22Rv1 (cell line): ENCODE results near the gene HHIP.

Experiments
- H3K27ac ChIP-seq: fragments of 450-650 bp; 2 replicates; pipeline ENCODE4 v1.5.1; 2017
- ZFX ChIP-seq: fragments of 450-650 bp; IDR thresholded peaks from 2 replicates; pipeline ENCODE4 v1.6.1; 2017; ENCODE audit warnings: antibody characterized with exemption, borderline replicate concordance
- TF ChIP-seq, protein P1 (sequence below): fragments of 450-650 bp; IDR thresholded peaks from 2 replicates; pipeline ENCODE4 v1.5.1; 2017; ENCODE audit warnings: mild to moderate bottlenecking

The HHIP gene

DNA sequence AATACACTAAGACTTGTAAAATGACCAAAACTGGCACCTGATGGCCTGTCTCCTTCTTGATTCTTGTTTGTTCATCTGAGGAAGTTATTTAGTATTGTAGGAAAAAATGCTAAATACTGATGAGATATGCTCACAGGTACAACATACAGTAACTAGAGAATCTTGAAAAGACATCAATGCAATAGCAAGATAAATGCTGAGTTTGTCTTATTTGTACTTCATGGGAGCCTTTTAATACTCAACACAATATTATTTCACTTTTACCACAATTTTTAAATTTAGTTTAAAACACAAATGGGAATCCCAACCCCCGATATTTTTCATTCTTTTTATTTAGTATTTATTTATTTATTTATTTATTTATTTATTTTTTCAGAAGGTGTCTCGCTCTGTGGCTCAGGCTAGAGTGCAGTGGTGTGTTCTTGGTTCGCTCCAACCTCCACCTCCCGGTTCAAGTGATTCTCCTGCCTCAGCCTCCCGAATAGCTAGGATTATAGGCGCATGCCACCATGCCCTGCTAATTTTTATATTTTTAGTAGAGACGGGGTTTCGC is 12.1 kb downstream of the HHIP start:
- H3K27ac ChIP-seq, result no peak overlapping the region
- TF ChIP-seq, protein P1, sequence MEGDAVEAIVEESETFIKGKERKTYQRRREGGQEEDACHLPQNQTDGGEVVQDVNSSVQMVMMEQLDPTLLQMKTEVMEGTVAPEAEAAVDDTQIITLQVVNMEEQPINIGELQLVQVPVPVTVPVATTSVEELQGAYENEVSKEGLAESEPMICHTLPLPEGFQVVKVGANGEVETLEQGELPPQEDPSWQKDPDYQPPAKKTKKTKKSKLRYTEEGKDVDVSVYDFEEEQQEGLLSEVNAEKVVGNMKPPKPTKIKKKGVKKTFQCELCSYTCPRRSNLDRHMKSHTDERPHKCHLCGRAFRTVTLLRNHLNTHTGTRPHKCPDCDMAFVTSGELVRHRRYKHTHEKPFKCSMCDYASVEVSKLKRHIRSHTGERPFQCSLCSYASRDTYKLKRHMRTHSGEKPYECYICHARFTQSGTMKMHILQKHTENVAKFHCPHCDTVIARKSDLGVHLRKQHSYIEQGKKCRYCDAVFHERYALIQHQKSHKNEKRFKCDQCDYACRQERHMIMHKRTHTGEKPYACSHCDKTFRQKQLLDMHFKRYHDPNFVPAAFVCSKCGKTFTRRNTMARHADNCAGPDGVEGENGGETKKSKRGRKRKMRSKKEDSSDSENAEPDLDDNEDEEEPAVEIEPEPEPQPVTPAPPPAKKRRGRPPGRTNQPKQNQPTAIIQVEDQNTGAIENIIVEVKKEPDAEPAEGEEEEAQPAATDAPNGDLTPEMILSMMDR, result no peak
- TF ChIP-seq ZFX, result no peak

DNA sequence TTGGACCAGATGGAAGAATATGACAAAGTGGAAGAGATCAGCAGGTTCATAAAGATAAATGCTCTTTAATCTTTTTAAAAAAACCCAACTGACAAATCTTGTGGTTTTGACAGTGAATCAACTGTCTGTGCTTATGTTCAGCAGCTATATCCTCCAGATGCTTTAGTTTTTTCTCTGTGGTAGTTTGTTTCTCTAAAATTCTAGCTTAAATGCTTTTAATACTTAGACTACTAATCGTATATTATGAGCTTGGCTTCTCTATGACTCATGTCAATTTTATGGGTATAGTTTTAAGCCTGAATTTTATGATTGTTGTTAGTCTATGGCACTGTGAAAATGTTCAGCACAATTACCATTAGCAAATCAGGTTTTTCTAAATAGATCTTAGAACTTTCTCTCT is 12.9 kb downstream of the HHIP start:
- TF ChIP-seq ZFX, result no peak
- TF ChIP-seq, protein P1, result no peak
- H3K27ac ChIP-seq, result no peak overlapping the region

DNA sequence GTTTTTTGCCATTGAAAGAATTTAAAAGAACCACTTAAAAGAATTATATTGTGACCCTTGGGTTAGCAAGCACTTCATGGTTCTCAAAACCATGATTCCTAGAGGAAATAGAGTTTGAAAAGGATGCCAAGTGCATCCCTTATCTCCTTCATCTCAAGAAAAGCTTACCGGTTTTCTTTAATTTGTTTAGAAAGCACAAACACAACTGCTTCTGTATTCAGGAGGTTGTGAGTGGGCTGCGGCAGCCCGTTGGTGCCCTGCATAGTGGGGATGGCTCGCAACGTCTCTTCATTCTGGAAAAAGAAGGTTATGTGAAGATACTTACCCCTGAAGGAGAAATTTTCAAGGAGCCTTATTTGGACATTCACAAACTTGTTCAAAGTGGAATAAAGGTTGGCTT is 13.5 kb downstream of the HHIP start:
- TF ChIP-seq, protein P1, result no peak
- no peak for TF ChIP-seq ZFX
- H3K27ac ChIP-seq, result no peak overlapping the region

DNA sequence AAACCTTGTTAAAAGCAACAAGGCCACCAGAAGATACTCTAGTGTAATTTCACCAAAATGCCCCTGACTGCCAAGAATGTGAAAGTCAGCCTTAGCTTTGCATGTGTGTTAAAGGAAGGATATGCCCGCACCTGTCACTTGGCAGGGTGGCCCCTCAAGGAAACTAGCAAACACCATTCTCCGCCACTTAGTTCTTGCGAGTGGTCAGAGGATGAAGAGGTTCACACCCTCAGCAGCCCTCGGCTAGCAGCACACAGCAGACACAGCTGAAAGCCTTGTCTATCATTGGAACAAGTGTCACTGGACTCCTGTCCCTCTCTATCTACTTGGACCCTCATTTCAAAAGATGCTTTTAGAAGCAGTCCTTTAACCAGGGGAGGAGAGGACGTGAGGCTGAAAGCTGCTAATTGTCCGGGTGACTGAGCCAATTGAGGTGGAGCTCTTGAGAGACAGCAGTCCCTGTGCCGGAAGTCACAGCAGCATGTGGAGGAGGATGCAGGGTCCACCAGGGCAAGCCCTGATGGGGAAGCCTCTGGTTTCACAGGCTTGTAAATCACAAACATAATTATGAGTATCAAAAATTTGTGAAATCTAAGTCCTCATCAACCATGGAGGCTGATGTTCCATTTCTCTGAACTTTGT is 18.0 kb downstream of the HHIP start:
- no peak for TF ChIP-seq ZFX
- TF ChIP-seq, protein P1, result no peak

DNA sequence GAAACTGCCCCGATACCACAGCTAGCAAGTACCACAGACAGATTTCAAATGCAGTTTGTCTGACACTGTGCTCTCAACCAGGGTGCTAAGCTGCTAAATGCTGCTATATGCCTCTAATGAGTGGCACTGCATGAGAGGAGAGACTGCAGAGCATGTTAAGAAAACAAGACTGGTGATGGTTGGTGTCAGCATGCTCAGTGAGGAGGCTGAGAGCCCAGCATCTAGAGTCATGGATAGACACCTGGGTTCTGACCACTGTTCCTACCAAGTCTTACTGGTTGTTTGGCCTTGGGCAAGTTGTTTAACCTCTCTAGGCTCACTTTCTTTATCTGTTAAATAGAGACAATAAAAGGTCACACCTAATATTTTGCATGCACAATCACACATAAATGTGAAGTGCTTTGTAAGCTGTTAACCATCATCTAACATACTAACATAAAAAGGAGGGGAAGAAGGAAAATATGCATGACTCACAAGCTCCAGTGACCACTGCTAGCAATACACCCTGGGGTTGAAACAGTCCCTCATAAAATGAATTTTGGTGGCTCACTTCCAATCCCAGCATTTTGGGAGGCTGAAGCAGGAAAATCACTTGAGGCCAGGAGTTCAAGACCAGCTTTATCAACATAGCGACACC is 20.7 kb downstream of the HHIP start:
- TF ChIP-seq, protein P1, result no peak
- no peak for TF ChIP-seq ZFX
- no peak overlapping the region for H3K27ac ChIP-seq

More for the DNA sequence above, 18.0 kb downstream of the HHIP start:
- H3K27ac ChIP-seq, result no peak overlapping the region

DNA sequence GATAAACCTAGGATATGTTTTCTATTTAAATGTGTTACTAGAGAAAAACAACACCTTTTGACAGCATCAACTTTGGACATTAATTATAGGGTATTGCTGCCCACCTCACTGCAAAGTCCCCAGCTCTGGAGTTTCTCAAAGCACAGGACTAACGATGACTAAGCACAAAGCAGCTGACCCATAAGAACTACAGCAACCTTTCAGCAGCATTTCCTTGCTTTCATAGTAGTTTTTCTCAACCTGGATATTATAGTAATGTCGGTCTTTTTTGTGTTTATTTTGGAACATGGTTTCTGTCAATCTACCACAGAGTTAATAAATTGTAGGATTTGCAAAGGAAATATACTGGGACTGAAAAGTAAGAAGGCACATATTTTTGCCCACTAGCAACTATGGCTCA is 21.5 kb downstream of the HHIP start:
- no peak for TF ChIP-seq ZFX
- TF ChIP-seq, protein P1, result no peak
- no peak overlapping the region for H3K27ac ChIP-seq

DNA sequence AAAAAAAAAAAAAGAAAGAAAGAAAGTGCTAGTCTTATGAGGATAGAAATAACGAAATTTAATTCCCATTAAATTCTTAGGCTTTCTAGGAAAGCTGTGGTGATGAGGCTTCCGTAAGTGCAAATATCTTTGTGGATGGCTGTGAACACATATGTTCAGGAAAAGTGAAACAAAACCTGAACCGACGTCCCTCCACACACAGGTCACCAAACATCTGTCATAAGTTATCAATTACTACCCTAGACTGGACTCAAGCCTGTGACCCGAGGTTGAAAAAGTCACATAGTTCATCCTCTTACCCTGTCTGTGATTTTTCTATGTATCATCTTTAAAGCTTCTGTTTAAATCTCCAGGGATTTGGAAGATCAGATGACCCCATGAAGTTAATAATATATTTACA is 24.8 kb downstream of the HHIP start:
- TF ChIP-seq, protein P1, result no peak
- no peak for TF ChIP-seq ZFX
- no peak overlapping the region for H3K27ac ChIP-seq
